RWPE2 (cell line): Measurements from ENCODE around the gene GOSR1.

Experiments used
- ATAC-seq: fragments of 200-7000 bp; cut with Tn5 transposase; 3 replicates; pipeline ENCODE4 v1.9.1; 2021; ENCODE audit warnings: low read depth
- DNase-seq: peaks from one replicate; pipeline ENCODE4 v3.0.0-alpha.2; 2020; ENCODE audit warnings: low spot score
- H3K27ac ChIP-seq: fragments of 450-650 bp; 2 replicates; pipeline ENCODE4 v1.5.1; 2017; ENCODE audit warnings: mild to moderate bottlenecking; ENCODE audit not compliant: poor library complexity, severe bottlenecking
- H3K27me3 ChIP-seq: fragments of 250-450 bp; sonication (Bioruptor Pico); 2 replicates; pipeline ENCODE4 v1.5.1; 2021; ENCODE audit warnings: mild to moderate bottlenecking, moderate library complexity; ENCODE audit not compliant: insufficient read depth, poor library complexity, severe bottlenecking
- H3K36me3 ChIP-seq: fragments of 250-450 bp; sonication (Bioruptor Pico); 2 replicates; pipeline ENCODE4 v1.5.1; 2020; ENCODE audit warnings: low read depth, mild to moderate bottlenecking, moderate library complexity
- H3K4me1 ChIP-seq: fragments of 250-450 bp; sonication (Bioruptor Pico); 2 replicates; pipeline ENCODE4 v1.5.1; 2021; ENCODE audit warnings: mild to moderate bottlenecking, moderate library complexity; ENCODE audit not compliant: insufficient read depth, poor library complexity, severe bottlenecking
- H3K4me3 ChIP-seq: fragments of 250-450 bp; sonication (Bioruptor Pico); 2 replicates; pipeline ENCODE4 v1.5.1; 2021; ENCODE audit warnings: mild to moderate bottlenecking, moderate library complexity; ENCODE audit not compliant: severe bottlenecking
- H3K9me3 ChIP-seq: fragments of 250-450 bp; sonication (Bioruptor Pico); 2 replicates; pipeline ENCODE4 v1.5.1; 2021; ENCODE audit warnings: mild to moderate bottlenecking, moderate library complexity; ENCODE audit not compliant: severe bottlenecking
- CTCF ChIP-seq: fragments of 450-650 bp; IDR thresholded peaks from one replicate; pipeline ENCODE4 v1.5.1; 2017; ENCODE audit warnings: mild to moderate bottlenecking, moderate library complexity; ENCODE audit not compliant: poor library complexity, severe bottlenecking

Gene GOSR1

DNA sequence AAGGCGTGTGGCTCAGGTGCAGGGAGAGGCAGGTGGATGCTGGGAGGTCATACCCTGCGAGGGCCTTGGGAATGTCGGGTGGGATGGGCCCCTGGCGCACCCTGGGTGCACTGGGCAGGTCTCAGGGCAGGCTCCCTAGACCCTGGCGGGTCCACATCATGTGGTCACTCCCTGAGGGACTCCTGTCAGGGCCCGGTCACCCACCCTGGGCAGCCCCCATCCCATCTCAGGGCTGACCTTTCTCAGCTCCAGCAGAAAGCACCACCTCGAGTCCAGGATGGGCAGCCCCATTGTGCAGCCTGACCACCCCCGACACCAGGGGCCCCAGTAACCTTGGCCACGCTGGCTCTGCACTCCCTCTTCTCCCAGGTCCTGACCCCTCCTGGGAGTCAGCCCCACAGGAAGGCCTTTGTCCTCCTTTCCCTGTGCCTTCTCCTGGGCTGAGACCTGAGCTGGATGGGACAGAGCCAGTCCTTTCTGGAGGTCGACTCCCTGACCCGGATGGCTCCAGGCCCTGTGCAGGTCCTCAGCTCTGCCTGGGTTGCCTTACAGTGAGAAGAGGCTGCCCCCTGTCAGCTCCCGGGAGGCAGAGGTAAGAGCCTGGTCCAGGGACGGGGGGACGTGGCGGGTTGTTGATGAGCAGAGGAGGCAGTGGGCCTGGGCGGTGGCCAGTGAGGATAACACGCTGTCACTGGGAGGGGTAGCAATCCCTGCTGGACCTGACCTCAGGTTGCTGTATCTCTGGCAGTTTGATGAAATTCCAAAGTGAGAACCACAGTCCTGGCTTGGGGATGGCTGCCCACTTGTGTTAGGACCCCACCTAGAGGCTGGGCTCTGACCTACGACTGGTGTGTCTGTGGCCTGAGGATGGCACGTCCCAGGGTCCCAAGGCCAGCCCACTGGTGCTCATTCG, 77.9 kb downstream of the GOSR1 start:
- no peak for ATAC-seq
- DNase-seq = peak; percentile 64
- Histone ChIP-seq H3K27me3 (no peaks in the 10 kb centered on the region), H3K9me3 (no peaks in the 10 kb centered on the region), H3K27ac (no peak overlapping the region), H3K36me3 (no peaks in the 10 kb centered on the region), H3K4me3 (no peak overlapping the region), H3K4me1 (peaks cover 3% of the 10 kb centered on the region)
- TF ChIP-seq CTCF = no peak

DNA sequence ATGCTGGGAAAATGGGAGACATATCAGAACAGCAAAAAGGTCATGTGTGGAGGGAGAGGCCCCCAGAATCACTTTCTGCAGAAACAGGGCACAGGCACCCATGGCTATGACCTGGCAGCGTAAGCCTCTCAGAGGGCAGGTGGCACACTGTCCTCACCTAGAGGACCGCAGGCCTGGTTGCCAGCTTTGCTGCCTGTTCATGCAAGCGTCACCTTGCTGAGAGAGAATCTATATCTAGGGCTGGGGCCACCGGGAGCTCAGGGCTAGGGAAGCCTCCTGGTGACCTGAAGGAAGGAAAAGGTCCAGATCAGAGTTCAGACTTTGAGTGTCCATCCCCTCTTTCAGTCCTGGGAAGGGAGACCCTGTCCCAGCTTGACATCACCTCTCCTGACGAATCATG, 78.7 kb downstream of the GOSR1 start:
- Histone ChIP-seq H3K27me3 (no peaks in the 10 kb centered on the region), H3K4me1 (no peaks in the 10 kb centered on the region), H3K27ac (no peak overlapping the region), H3K4me3 (no peak overlapping the region), H3K36me3 (no peaks in the 10 kb centered on the region), H3K9me3 (no peaks in the 10 kb centered on the region)
- TF ChIP-seq CTCF = no peak
- ATAC-seq (no peak), DNase-seq (peak; percentile 22)

- H3K4me3 ChIP-seq = no peak overlapping the region
- no peaks in the 10 kb centered on the region for H3K27me3 ChIP-seq
- ATAC-seq = no peak
- H3K36me3 ChIP-seq = no peaks in the 10 kb centered on the region
- no peaks in the 10 kb centered on the region for H3K4me1 ChIP-seq
- H3K9me3 ChIP-seq = no peaks in the 10 kb centered on the region
- no peak overlapping the region for H3K27ac ChIP-seq
- DNase-seq = peak; percentile 37
- TF ChIP-seq CTCF = no peak
Measured at GRCh38 chr17:30556374-30557332, 79.4 kb downstream of the GOSR1 start.

- Histone ChIP-seq H3K27me3 (no peaks in the 10 kb centered on the region), H3K9me3 (no peaks in the 10 kb centered on the region), H3K4me3 (no peak overlapping the region), H3K4me1 (no peaks in the 10 kb centered on the region), H3K27ac (no peak overlapping the region), H3K36me3 (no peaks in the 10 kb centered on the region)
- TF ChIP-seq CTCF = no peak
- no peak for ATAC-seq
- DNase-seq = no peak
Measured at GRCh38 chr17:30557916-30558685, 80.9 kb downstream of the GOSR1 start.
